A673 (cell line): ENCODE results near the gene SGSM1. TPM values are rescaled to one million over a fixed set of nuclear protein-coding genes. Genes with fewer than 3 reads are reported as not detected.

ENCODE experiments used
- BruUV-seq: library from RNA; stranded (reverse); fragments of 400-500 nt; replicated peaks from 2 replicates; lab custom pipeline; 2021; lab: Mats Ljungman, UMichigan
- CTCF ChIA-PET: fragments of 300-600 bp; sonication (Branson Sonifier 250); formaldehyde crosslinking; loops from one replicate; lab custom pipeline; 2022; ENCODE audit warnings: antibody characterized with exemption; lab: Charles Lee
- POLR2A ChIA-PET: fragments of 300-600 bp; sonication (Branson Sonifier 250); formaldehyde crosslinking; loops from one replicate; lab custom pipeline; 2022; ENCODE audit warnings: antibody characterized with exemption; ENCODE audit not compliant: low non-redundant PET; lab: Charles Lee
- DNase-seq: peaks from one replicate; pipeline ENCODE4 v3.0.0-alpha.2; 2015; ENCODE audit warnings: low spot score
- H3K27ac ChIP-seq: fragments of 200-600 bp; sonication (generic); 2 replicates; pipeline ENCODE4 v1.5.1; 2016; ENCODE audit warnings: mixed run types, low read depth, mild to moderate bottlenecking, mixed read lengths, antibody characterized with exemption, low read length; ENCODE audit not compliant: poor library complexity, severe bottlenecking
- H3K27me3 ChIP-seq: fragments of 200-600 bp; sonication (generic); replicated peaks from 2 replicates; pipeline ENCODE4 v1.6.1; 2017; ENCODE audit warnings: mixed run types, low read depth, mild to moderate bottlenecking, mixed read lengths, antibody characterized with exemption, low read length; ENCODE audit not compliant: insufficient read depth, poor library complexity
- H3K36me3 ChIP-seq: fragments of 200-600 bp; sonication (generic); 2 replicates; pipeline ENCODE4 v1.6.1; 2016; ENCODE audit warnings: mixed run types, mild to moderate bottlenecking, mixed read lengths, antibody characterized with exemption, low read length; ENCODE audit not compliant: insufficient read depth, poor library complexity, severe bottlenecking
- H3K4me1 ChIP-seq: fragments of 200-600 bp; sonication (generic); 2 replicates; pipeline ENCODE4 v1.6.1; 2017; ENCODE audit warnings: mixed run types, mild to moderate bottlenecking, mixed read lengths, antibody characterized with exemption, low read length; ENCODE audit not compliant: insufficient read depth, poor library complexity, severe bottlenecking
- H3K4me3 ChIP-seq: fragments of 200-600 bp; sonication (generic); 2 replicates; pipeline ENCODE4 v1.5.1; 2016; ENCODE audit warnings: low read depth, mixed run types, mild to moderate bottlenecking, mixed read lengths, low read length; ENCODE audit not compliant: poor library complexity, severe bottlenecking
- H3K9me3 ChIP-seq: fragments of 200-600 bp; sonication (generic); 2 replicates; pipeline ENCODE4 v1.6.1; 2016; ENCODE audit warnings: mixed run types, low read depth, mild to moderate bottlenecking, mixed read lengths, antibody characterized with exemption, low read length; ENCODE audit not compliant: poor library complexity, severe bottlenecking
- CTCF ChIP-seq: fragments of 300-800, 200-600 bp; sonication (generic); conservative IDR thresholded peaks from 2 replicates; pipeline ENCODE4 v1.5.1; 2017; ENCODE audit warnings: low read depth, mild to moderate bottlenecking, antibody characterized with exemption, low read length, moderate library complexity, mixed read lengths
- EZH2 ChIP-seq: fragments of 200-600 bp; sonication (generic); IDR thresholded peaks from 2 replicates; pipeline ENCODE4 v1.6.1; 2017; ENCODE audit warnings: borderline replicate concordance, low read depth, mild to moderate bottlenecking, mixed read lengths, antibody characterized with exemption, low read length; ENCODE audit not compliant: poor library complexity, severe bottlenecking
- intact Hi-C: fragments of 100-400 bp; cut with micrococcal nuclease; formaldehyde crosslinking; loops from one replicate; pipeline ENCODE4 v1.10.0; 2022; ENCODE audit not compliant: unreplicated experiment
- total RNA-seq: library from RNA; stranded (reverse); gene quantifications from 2 replicates; pipeline ENCODE4 v1.2.3, GENCODE V29; 2021

SGSM1 gene
- total RNA-seq, 1 experiment from 2014 or later = not detected

GRCh38 chr22:24942301-24942700 lies 136.3 kb downstream of the SGSM1 start:
- CTCF ChIA-PET = no interaction called here
- Histone ChIP-seq H3K27ac (no peak overlapping the region), H3K9me3 (no peaks in the 10 kb centered on the region), H3K27me3 (no peaks in the 10 kb centered on the region), H3K36me3 (no peaks in the 10 kb centered on the region), H3K4me1 (no peaks in the 10 kb centered on the region), H3K4me3 (no peak overlapping the region)
- DNase-seq = no peak
- BruUV-seq = no TSS peak
- TF ChIP-seq CTCF = no peak
- no peak for TF ChIP-seq EZH2
- POLR2A ChIA-PET = no interaction called here
- intact Hi-C loops = no loop called here

GRCh38 chr22:24944217-24944937 lies 138.4 kb downstream of the SGSM1 start:
- no peaks in the 10 kb centered on the region for H3K4me1 ChIP-seq
- ChIA-PET POLR2A (no interaction called here), CTCF (no interaction called here)
- TF ChIP-seq CTCF = no peak
- no peak for TF ChIP-seq EZH2
- intact Hi-C loops = no loop called here
- BruUV-seq = no TSS peak
- no peaks in the 10 kb centered on the region for H3K36me3 ChIP-seq
- H3K4me3 ChIP-seq = no peak overlapping the region
- no peak overlapping the region for H3K27ac ChIP-seq
- no peak for DNase-seq
- no peaks in the 10 kb centered on the region for H3K27me3 ChIP-seq
- no peaks in the 10 kb centered on the region for H3K9me3 ChIP-seq

- H3K4me3 ChIP-seq = no peak overlapping the region
- no peak for DNase-seq
- ChIA-PET POLR2A (no interaction called here), CTCF (no interaction called here)
- no peaks in the 10 kb centered on the region for H3K36me3 ChIP-seq
- no TSS peak for BruUV-seq
- intact Hi-C loops = no loop called here
- no peaks in the 10 kb centered on the region for H3K9me3 ChIP-seq
- no peaks in the 10 kb centered on the region for H3K27me3 ChIP-seq
- no peak for TF ChIP-seq EZH2
- TF ChIP-seq CTCF = no peak
- H3K4me1 ChIP-seq = no peaks in the 10 kb centered on the region
- H3K27ac ChIP-seq = no peak overlapping the region
Observed at GRCh38 chr22:24945430-24945829, 139.4 kb downstream of the SGSM1 start.
